GM12801 (cell line): ENCODE results near the gene NBAS.

Experiments
- TF ChIP-seq, protein P1 (sequence below): IDR thresholded peaks from one replicate; pipeline ENCODE4 v1.5.1; 2011; ENCODE audit warnings: control low read depth; ENCODE audit not compliant: insufficient read length; ENCODE audit errors: extremely low read depth

NBAS gene

DNA sequence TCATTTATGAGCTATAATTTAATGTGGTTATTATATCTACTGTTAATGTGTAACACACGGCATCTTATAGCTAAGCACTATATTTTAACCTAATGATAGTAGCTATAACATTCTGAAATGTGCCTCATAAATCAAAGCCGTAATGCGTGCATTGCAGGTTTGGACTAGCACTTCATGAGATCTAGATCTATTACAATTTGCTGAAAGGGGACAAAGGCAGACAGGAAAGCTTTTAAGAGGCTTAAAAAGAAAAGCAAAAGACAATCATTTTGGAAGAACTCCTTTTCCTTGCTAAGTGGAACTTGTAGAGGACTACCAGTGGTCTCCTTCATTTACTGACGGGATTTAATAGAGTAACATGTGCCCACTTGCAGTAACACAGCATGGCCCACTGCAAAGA lies 213.1 kb downstream of the NBAS start:
- TF ChIP-seq, protein P1, sequence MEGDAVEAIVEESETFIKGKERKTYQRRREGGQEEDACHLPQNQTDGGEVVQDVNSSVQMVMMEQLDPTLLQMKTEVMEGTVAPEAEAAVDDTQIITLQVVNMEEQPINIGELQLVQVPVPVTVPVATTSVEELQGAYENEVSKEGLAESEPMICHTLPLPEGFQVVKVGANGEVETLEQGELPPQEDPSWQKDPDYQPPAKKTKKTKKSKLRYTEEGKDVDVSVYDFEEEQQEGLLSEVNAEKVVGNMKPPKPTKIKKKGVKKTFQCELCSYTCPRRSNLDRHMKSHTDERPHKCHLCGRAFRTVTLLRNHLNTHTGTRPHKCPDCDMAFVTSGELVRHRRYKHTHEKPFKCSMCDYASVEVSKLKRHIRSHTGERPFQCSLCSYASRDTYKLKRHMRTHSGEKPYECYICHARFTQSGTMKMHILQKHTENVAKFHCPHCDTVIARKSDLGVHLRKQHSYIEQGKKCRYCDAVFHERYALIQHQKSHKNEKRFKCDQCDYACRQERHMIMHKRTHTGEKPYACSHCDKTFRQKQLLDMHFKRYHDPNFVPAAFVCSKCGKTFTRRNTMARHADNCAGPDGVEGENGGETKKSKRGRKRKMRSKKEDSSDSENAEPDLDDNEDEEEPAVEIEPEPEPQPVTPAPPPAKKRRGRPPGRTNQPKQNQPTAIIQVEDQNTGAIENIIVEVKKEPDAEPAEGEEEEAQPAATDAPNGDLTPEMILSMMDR = no peak

DNA sequence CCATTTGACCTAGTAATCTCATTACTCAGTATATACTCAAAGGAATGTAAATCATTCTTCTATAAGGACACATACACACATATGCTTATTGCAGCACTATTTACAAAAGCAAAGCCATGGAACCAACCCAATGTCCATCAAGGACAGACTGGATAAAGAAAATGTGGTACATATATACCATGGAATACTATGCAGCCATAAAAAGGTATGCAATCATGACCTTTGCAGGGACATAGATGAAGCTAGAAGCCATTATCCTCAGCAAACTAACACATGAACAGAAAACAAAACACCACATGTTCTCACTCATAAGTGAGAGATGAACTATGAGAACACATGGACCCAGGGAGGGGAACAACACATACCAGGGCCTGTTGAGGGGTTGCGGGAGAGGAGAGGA lies 214.5 kb downstream of the NBAS start:
- TF ChIP-seq, protein P1 = no peak

DNA sequence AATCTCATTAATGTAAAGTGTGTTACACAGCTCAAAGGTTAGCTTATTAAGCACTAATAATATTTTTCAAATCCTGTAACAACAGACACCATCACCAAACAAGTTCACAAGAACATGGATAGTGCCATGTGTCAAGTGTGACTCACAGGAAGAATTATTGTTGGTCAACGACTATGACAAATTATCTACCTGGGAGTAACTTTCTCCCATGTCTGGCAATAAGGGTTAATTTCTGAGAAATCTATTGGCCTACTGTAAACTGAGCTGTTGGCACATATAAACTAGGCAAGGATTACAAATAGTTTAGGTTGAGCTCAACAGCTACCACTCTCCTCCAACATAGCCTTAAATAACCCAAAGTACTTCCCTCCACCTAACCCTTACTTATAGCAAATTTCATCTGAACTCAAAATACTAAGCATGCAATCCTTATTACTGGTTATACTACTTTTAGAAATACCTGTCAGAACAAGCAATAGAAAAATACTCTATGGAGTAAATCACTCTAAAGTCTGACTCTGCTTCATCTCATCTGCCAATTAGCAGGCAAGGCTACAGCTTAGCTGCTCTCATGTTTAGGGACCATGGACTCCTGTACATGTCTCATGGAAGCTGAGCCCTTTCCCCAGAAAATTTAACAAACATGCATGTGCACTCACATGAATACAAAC lies 223.0 kb downstream of the NBAS start:
- TF ChIP-seq, protein P1 = no peak

DNA sequence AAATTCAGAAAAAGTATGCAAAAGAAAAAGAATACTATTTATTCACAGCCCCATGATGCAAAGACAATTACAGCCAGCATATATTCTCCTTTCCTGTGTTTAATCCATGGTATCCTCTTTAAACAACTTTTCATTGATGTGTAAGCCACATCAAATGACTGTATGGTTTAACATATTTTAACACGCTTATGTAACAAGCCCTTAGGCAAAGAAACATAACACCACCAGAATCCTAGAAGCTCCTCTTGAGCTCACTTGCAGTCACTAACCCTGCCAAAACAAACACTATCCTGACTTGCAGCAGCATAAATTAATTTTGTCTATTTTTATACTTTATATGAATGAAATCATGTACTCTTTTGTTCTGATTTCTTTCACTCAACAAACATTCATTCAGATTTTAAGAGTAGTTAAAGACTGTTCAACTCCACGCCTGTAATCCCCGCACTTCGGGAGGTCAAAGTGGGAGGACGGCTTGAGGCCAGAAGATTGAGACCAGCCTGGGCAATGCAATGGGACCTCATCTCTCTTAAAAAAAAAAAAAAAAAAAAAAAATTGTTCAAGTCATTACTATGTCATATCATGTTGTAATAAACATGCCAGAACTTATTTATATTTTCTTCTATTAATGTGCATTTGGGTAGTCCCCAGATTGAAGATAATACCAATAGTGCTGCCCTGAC lies 226.3 kb downstream of the NBAS start:
- TF ChIP-seq, protein P1 = no peak

DNA sequence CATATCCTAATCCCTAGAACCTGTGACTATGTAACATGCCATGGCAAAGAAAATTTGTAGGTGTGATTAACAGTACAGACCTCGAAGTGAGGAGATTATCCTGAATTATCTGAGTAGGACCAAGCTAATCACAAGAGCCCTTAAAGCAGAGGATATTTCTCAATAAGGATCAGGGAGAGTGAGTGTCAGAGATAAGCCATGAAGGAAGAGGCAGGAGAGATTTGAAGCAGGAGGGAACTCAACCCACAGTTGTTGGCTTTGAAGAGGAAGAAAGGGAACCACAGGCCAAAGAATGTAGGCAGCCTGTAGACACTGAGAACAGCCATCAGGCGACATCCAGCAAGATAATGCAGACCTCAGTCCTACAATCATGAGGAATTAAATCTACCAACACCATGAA lies 229.3 kb downstream of the NBAS start:
- TF ChIP-seq, protein P1 = no peak

DNA sequence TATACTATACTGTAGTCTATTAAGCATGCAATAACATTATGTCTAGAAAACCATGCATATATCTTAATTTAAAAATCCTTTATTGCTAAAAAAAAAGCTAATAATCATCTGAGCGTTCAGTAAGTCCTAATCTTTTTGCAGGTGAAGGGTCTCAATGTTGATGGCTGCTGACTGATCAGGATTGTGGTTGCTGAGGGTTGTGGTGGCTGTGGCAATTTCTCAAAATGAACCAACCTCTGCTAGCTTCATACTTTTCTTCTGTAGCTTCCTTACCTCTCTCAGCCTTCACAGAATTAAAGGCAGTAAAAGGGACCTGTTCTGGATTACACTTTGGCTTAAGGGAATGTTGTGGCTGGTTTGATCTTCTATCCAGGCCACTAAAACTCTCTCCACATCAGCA lies 235.8 kb downstream of the NBAS start:
- TF ChIP-seq, protein P1 = no peak

DNA sequence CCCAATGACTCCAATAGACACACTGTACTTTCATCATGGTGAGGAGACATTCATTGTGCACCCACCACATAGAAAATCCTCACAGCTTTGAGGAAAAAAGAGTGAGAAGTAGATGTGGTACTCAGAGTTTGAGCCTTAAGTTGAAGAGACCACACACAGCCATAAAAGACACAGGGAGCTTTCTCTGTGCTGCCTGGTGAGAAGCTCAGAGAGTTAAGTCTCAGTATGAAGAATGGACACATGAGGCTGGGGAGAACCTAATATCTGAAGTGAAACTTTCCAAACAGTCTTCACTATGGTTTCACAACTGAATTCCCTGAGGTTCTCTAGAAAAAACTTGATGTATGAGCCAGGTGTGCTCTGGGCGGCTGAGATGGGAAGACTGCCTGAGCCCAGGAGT lies 237.9 kb downstream of the NBAS start:
- TF ChIP-seq, protein P1 = no peak
